CD4-positive, alpha-beta memory T cell (primary cell): ENCODE results near the gene FERMT3. TPM values are rescaled to one million over a fixed set of nuclear protein-coding genes. Genes with fewer than 3 reads are reported as not detected.
"Not testable (repeated sequence)": the region's sequence is repeated elsewhere in the genome, so short reads cannot be mapped to it uniquely, and the experiment has no call there.

ENCODE experiments used
- CTCF ChIA-PET: fragments of 350-600 bp; sonication (Branson Sonifier 250); formaldehyde crosslinking; loops from one replicate; lab custom pipeline; 2021; ENCODE audit warnings: inconsistent platforms; ENCODE audit not compliant: partially characterized antibody; lab: Charles Lee
- POLR2A ChIA-PET: fragments of 350-600 bp; sonication (Branson Sonifier 250); formaldehyde crosslinking; loops from one replicate; lab custom pipeline; 2021; ENCODE audit not compliant: partially characterized antibody; lab: Charles Lee
- DNase-seq, 5 donors: peaks; one replicate each; pipeline versions ENCODE4 v3.0.0 to v3.0.0-alpha.2; 2020 to 2022; ENCODE audit warnings: mixed read lengths in 1 of 5
- H3K27ac ChIP-seq: one replicate; pipeline ENCODE4 v1.7.0; 2013; ENCODE audit warnings: low read depth, low read length
- H3K27me3 ChIP-seq: 2 replicates; pipeline ENCODE4 v1.7.0; 2013; ENCODE audit warnings: mild to moderate bottlenecking, low read length, moderate library complexity; ENCODE audit not compliant: insufficient read depth
- H3K36me3 ChIP-seq: 2 replicates; pipeline ENCODE4 v1.7.0; 2013; ENCODE audit warnings: mild to moderate bottlenecking, low read length, moderate library complexity; ENCODE audit not compliant: insufficient read depth
- H3K4me1 ChIP-seq: 2 replicates; pipeline ENCODE4 v1.7.0; 2013; ENCODE audit warnings: mild to moderate bottlenecking, low read length, moderate library complexity; ENCODE audit not compliant: insufficient read depth
- H3K4me3 ChIP-seq, 2 donors: one replicate each; pipeline ENCODE4 v1.7.0; 2013; ENCODE audit warnings: low read length in 2 of 2, mild to moderate bottlenecking in 1 of 2
- H3K9me3 ChIP-seq, 2 donors: one replicate each; pipeline ENCODE4 v1.7.0; 2013; ENCODE audit warnings: low read length in 2 of 2, control low read depth in 1 of 2; ENCODE audit not compliant: control insufficient read depth in 1 of 2
- H3K27ac Mint-ChIP-seq, 7 donors: one replicate each; pipeline ENCODE4 v1.8.0; 2020 to 2021; ENCODE audit warnings: mixed read lengths in 7 of 7, mild to moderate bottlenecking in 6 of 7, inconsistent platforms in 3 of 7, moderate library complexity in 3 of 7
- H3K27me3 Mint-ChIP-seq, 2 donors: one replicate each; pipeline ENCODE4 v1.8.0; 2020 to 2021; ENCODE audit warnings: mixed read lengths in 2 of 2
- H3K36me3 Mint-ChIP-seq, 2 donors: one replicate each; pipeline ENCODE4 v1.8.0; 2020 to 2021; ENCODE audit warnings: mixed read lengths in 2 of 2, inconsistent platforms in 1 of 2, mild to moderate bottlenecking in 1 of 2
- H3K4me1 Mint-ChIP-seq, 4 donors: one replicate each; pipeline ENCODE4 v1.8.0; 2020 to 2021; ENCODE audit warnings: mixed read lengths in 4 of 4, mild to moderate bottlenecking in 1 of 4
- H3K4me3 Mint-ChIP-seq, 8 donors: one replicate each; pipeline ENCODE4 v1.8.0; 2020 to 2021; ENCODE audit warnings: mixed read lengths in 8 of 8, mild to moderate bottlenecking in 7 of 8, moderate library complexity in 6 of 8, inconsistent platforms in 3 of 8
- H3K9me3 Mint-ChIP-seq, 8 donors: one replicate each; pipeline ENCODE4 v1.8.0; 2020 to 2021; ENCODE audit warnings: mixed read lengths in 8 of 8, mild to moderate bottlenecking in 5 of 8, inconsistent platforms in 3 of 8, moderate library complexity in 1 of 8
- intact Hi-C: fragments of 100-400 bp; cut with micrococcal nuclease; formaldehyde crosslinking; loops from one replicate; pipeline ENCODE4 v1.15.1; 2023
- polyA plus RNA-seq, 2 donors: library from polyadenylated mRNA; unstranded; fragments of 300-500 nt; fragmentation: Illumina TruSeq; gene quantifications; one replicate each; pipeline ENCODE4 v1.2.3, GENCODE V29; 2021
- total RNA-seq, 2 experiments: library from RNA; stranded (reverse); gene quantifications; one replicate each; pipeline ENCODE4 v1.2.3, GENCODE V29; 2021

The FERMT3 gene
- total and polyA plus RNA-seq, 4 experiments from 2014 or later, result 149 to 202 (median 175) TPM

- DNase-seq, result no peak
- CTCF ChIA-PET, result interaction anchor here (0.7 to 10.5 kb wide), 4 partner anchors 17 to 59 kb away, joined by 3 to 121 read pairs (median 40); partner anchors contain the start of genes CATSPERZ, ESRRA and FERMT3
- Mint-ChIP-seq H3K27me3 (no peaks in the 10 kb centered on the region), H3K27ac (peak overlapping the region in 6 of 7 donors; percentile 12 to 77 (median 40)), H3K4me3 (peak overlapping the region in 6 of 8 donors; percentile 9 to 68 (median 23)), H3K4me1 (peaks cover 16 to 68% (median 36%) of the 10 kb centered on the region in 4 donors), H3K9me3 (no peaks in the 10 kb centered on the region), H3K36me3 (peaks cover 0 to 27% of the 10 kb centered on the region in 2 donors)
- H3K4me3 ChIP-seq, result no peak overlapping the region
- no peak overlapping the region for H3K27ac ChIP-seq
- POLR2A ChIA-PET, result interaction anchor here (0.8 to 38.9 kb wide), 9 partner anchors 7 to 74 kb away, joined by 4 to 937 read pairs (median 54); partner anchors contain the start of genes BAD, DNAJC4, ESRRA and FERMT3
- H3K4me1 ChIP-seq, result peaks cover 46% of the 10 kb centered on the region
- H3K9me3 ChIP-seq, result no peaks in the 10 kb centered on the region
- H3K27me3 ChIP-seq, result no peaks in the 10 kb centered on the region
- intact Hi-C loops, result loop anchor here (10.0 kb wide), 1 partner anchor 531 kb away; the partner anchor contains the start of gene SF1
- no peaks in the 10 kb centered on the region for H3K36me3 ChIP-seq
These were observed 37.6 kb downstream of the FERMT3 start for GRCh38 chr11:64244107-64244506.

GRCh38 chr11:64244966-64245365, 38.4 kb downstream of the FERMT3 start:
- Mint-ChIP-seq H3K27me3 (no peaks in the 10 kb centered on the region), H3K9me3 (no peaks in the 10 kb centered on the region), H3K27ac (peak overlapping the region in 5 of 7 donors; percentile 67 to 94 (median 87)), H3K4me3 (peak overlapping the region in 7 of 8 donors; percentile 84 to 92 (median 87)), H3K36me3 (peaks cover 0 to 27% of the 10 kb centered on the region in 2 donors), H3K4me1 (peaks cover 13 to 74% (median 34%) of the 10 kb centered on the region in 4 donors)
- no peak for DNase-seq
- peaks cover 47% of the 10 kb centered on the region for H3K4me1 ChIP-seq
- peak overlapping the region; percentile 52 for H3K27ac ChIP-seq
- CTCF ChIA-PET, result interaction anchor here (0.6 to 10.5 kb wide), 7 partner anchors 19 to 437 kb away, joined by 3 to 121 read pairs (median 4); partner anchors contain the start of genes CATSPERZ, ESRRA and FERMT3
- no peaks in the 10 kb centered on the region for H3K9me3 ChIP-seq
- intact Hi-C loops, result loop anchor here (10.0 kb wide), 1 partner anchor 530 kb away; the partner anchor contains the start of gene SF1
- no peaks in the 10 kb centered on the region for H3K36me3 ChIP-seq
- peak overlapping the region in 1 of 2 donors; percentile 57 for H3K4me3 ChIP-seq
- POLR2A ChIA-PET, result interaction anchor here (0.9 to 38.9 kb wide), 16 partner anchors 9 to 1370 kb away, joined by 3 to 937 read pairs (median 16); partner anchors contain the start of genes BAD, CATSPERZ, CCDC88B and DNAJC4
- H3K27me3 ChIP-seq, result no peaks in the 10 kb centered on the region

DNA sequence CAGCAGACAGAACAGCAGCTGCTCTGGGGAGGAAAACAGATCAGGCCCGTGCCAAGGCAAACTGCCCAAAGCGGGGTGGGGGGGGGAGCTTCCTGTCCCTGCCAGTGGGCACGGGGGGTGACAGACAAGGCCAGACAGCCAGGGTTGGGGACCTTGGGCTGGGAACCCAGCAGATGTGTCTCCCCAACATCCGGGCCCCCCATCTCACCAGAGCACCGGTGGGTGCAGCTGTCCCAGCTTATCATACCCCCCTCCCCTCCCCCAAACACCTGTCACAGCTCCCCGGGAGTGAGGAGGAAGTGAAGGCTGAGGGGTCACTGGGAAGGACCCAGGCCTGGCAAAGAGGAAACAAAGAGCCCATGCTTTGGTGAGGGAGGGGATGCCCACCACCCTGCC, 38.9 kb downstream of the FERMT3 start:
- DNase-seq, result peak in 1 of 5 donors; percentile 71
- Mint-ChIP-seq H3K4me3 (peak overlapping the region; percentile 83 to 92 (median 86)), H3K27ac (peak overlapping the region; percentile 67 to 94 (median 87)), H3K36me3 (peaks cover 0 to 23% of the 10 kb centered on the region in 2 donors), H3K27me3 (no peaks in the 10 kb centered on the region), H3K9me3 (no peaks in the 10 kb centered on the region), H3K4me1 (peaks cover 8 to 72% (median 31%) of the 10 kb centered on the region in 4 donors)
- ChIA-PET CTCF (interaction anchor here (0.6 to 10.5 kb wide), 9 partner anchors 18 to 438 kb away, joined by 3 to 121 read pairs (median 4); partner anchors contain the start of genes CATSPERZ, ESRRA, FERMT3 and NUDT22), POLR2A (interaction anchor here (0.5 to 38.9 kb wide), 18 partner anchors 9 to 1370 kb away, joined by 3 to 937 read pairs (median 14); partner anchors contain the start of genes BAD, CATSPERZ, CCDC88B and DNAJC4)
- Histone ChIP-seq H3K9me3 (no peaks in the 10 kb centered on the region), H3K36me3 (no peaks in the 10 kb centered on the region), H3K4me3 (peak overlapping the region; percentile 57 to 95), H3K27me3 (no peaks in the 10 kb centered on the region), H3K4me1 (peaks cover 47% of the 10 kb centered on the region), H3K27ac (peak overlapping the region; percentile 52)
- intact Hi-C loops, result loop anchor here (10.0 kb wide), 1 partner anchor 529 kb away; the partner anchor contains the start of gene SF1

GRCh38 chr11:64245797-64246620, 39.5 kb downstream of the FERMT3 start:
- H3K27me3 ChIP-seq, result no peaks in the 10 kb centered on the region
- H3K4me3 ChIP-seq, result peak overlapping the region; percentile 57 to 95

DNA sequence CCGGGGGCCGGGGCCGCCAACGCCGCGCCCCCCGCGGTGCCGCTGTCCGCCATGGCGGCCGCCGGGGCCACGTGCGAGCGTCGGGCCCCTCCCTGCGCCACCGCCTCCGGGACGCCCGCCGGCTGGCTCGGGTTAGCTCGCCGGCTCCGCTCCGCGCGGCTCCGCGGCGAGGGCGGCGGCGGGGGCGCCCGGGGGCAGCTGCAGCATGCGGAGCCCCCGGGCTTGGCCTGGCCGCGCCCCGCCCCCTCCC, 40.0 kb downstream of the FERMT3 start:
- intact Hi-C loops, result loop anchor here (1.0 to 10.0 kb wide), 4 partner anchors 39 to 528 kb away; partner anchors contain the start of genes ESRRA, GPR137 and SF1
- peaks cover 51% of the 10 kb centered on the region for H3K4me1 ChIP-seq

More at GRCh38 chr11:64245797-64246620, 39.5 kb downstream of the FERMT3 start:
- Mint-ChIP-seq H3K27ac (peak overlapping the region; percentile 67 to 94 (median 87)), H3K9me3 (no peaks in the 10 kb centered on the region), H3K36me3 (peaks cover 0 to 17% of the 10 kb centered on the region in 2 donors), H3K4me1 (peaks cover 9 to 71% (median 29%) of the 10 kb centered on the region in 4 donors), H3K4me3 (peak overlapping the region; percentile 83 to 92 (median 86)), H3K27me3 (no peaks in the 10 kb centered on the region)
- Histone ChIP-seq H3K27ac (peak overlapping the region; percentile 52), H3K4me1 (peaks cover 49% of the 10 kb centered on the region), H3K9me3 (no peaks in the 10 kb centered on the region), H3K36me3 (no peaks in the 10 kb centered on the region)
- intact Hi-C loops, result loop anchor here (1.0 to 10.0 kb wide), 4 partner anchors 39 to 529 kb away; partner anchors contain the start of genes ESRRA, GPR137 and SF1
- peak in 4 of 5 donors; percentile 28 to 93 (median 36) for DNase-seq
- CTCF ChIA-PET, result interaction anchor here (0.7 to 10.5 kb wide), 9 partner anchors 17 to 71 kb away, joined by 3 to 121 read pairs (median 4); partner anchors contain the start of genes CATSPERZ, ESRRA, FERMT3 and NUDT22
- POLR2A ChIA-PET, result interaction anchor here (0.5 to 38.9 kb wide), 22 partner anchors 7 to 1391 kb away, joined by 3 to 937 read pairs (median 6); partner anchors contain the start of genes BAD, CATSPERZ, CCDC88B and DNAJC4

More for the DNA sequence above, 40.0 kb downstream of the FERMT3 start:
- H3K36me3 ChIP-seq, H3K27me3 ChIP-seq, H3K27ac ChIP-seq, H3K9me3 Mint-ChIP-seq, H3K9me3 ChIP-seq, H3K27me3 Mint-ChIP-seq, DNase-seq: not testable (repeated sequence)
- Mint-ChIP-seq H3K4me3 (peak overlapping the region; percentile 83 to 92 (median 87)), H3K4me1 (peaks cover 9 to 67% (median 29%) of the 10 kb centered on the region in 4 donors), H3K36me3 (peaks cover 0 to 13% of the 10 kb centered on the region in 2 donors), H3K27ac (peak overlapping the region in 4 of 7 donors; percentile 83 to 92 (median 86))
- ChIA-PET POLR2A (interaction anchor here (0.8 to 38.9 kb wide), 17 partner anchors 8 to 408 kb away, joined by 3 to 937 read pairs (median 15); partner anchors contain the start of genes BAD, CATSPERZ, DNAJC4 and ESRRA), CTCF (interaction anchor here (0.7 to 10.5 kb wide), 5 partner anchors 20 to 71 kb away, joined by 3 to 121 read pairs (median 5); partner anchors contain the start of genes CATSPERZ, ESRRA, FERMT3 and NUDT22)
- peak overlapping the region in 1 of 2 donors; percentile 98 for H3K4me3 ChIP-seq
